Stimulated activated naive CD4-positive, alpha-beta T cell treated with Interleukin-2 at 50 U/mL for 16 hours (primary cell): ENCODE results near the gene GRID1.

Experiments used
- DNase-seq: peaks from one replicate; lab custom pipeline; 2025; lab: John Stamatoyannopoulos, UW

The GRID1 gene

DNA sequence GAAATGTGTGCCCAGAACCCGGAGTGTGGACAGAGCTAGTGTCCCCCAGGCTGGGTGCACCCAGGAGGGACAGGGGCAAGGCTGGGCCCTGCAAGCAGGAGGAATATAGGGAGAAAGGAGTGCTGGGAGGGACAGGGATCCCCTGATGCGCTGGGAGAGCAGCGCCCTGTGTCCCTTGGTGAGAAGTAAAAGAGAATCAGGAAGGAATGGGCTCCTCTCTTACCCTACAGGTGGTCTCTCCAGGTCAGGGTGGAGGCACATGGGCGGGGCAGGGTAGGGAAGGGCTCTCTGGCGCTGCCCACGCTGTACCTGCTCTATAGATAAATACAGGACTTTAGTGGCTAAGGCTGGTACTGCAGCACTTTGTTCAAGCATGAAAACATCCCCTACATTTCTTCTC is 753.8 kb downstream of the GRID1 start:
- no peak for DNase-seq

- peak; percentile 6 for DNase-seq
Measured at GRCh38 chr10:85612378-85612775, 754.2 kb downstream of the GRID1 start.

DNA sequence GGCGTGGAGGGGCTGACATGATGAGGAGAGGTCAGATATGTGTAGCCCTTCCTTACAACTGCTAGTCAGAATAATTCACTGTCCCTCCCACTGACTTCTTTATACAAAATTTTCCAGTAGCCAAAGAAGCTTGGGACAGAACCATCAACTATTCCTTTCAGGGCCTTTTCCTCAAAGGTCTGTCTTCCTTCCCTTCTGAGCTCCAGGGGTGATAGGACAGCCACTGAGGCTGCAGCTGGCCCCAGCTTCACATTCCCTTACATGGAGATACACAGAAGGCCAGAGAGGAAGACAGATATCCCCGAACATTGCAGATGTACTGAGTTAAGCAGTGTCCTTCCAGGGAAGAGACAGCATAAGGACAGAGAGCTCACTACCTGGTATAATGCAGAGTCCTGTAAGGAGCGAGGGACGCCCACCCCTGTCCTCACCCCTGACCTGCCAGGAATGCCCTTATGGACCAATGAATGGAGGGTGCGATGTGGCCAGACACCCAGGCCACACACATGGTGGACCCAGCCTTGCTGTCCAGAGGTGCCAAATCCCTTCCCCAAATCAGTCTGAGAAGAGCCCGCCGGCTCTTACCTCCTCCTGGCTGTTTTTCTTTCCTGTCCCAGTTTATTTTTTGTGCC is 754.7 kb downstream of the GRID1 start:
- no peak for DNase-seq

DNA sequence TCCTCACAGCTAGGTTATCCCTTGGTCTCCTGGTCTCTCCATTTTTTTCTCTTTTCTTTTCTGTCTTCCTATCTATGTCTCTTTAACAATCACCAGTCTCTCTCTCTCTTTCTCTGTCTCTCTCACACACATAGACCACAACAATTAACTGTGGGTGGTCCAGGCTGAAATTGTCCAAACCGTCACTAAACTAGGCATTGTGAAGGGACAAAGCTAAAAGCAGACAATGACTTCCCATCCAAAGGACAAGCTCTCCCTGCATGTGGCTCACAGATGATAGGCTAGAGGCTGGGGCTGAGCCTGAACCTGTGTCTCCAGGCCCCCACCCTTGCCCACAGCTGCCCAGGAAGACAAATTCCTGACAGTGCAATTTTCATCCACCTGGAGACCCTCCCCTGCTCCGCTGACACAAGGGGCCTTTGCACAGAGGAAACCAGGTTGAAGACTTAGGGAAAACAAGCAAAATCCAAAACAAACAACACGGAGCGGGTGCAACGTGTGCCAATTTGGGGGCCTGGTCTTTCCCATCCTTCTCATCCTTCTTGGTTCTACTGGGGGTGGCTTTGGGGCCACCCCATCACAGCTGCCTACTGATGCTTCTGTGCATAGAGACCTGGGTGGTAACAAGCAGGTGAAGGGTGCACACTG is 755.4 kb downstream of the GRID1 start:
- DNase-seq = no peak

DNA sequence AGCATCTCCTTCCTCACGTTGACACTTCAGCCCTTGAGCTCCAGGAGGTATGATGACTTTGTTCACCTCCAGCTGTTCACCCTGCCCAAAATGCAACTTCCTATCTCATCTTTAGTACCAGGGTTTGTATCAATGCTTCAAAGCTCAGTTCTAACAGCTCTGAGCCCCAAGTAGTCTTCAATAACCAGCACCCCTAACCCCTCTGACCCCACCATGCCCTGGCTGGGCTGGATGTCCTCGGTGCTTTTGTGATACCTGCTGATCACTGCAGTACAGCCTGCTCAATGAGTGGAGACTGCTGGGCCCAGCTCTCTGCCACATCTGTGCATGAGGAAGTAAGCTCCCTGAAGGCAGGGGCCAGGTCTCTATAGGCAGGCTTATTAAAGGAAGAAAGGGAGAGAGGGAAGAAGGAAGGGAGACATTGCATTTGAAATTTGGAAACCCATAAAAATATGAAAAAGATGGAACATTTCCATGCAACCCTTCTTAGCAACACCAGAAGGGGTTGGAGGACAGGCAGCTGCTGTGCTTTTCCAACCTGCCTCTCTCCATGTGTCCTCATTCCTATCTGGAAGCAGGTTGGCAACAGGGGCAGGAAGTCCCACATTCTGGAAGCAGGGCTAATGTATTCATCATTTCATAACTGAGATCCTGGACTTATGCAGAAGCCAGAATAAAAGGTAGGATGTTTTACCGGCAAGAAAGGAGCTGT is 756.1 kb downstream of the GRID1 start:
- DNase-seq = no peak

GRCh38 chr10:85609509-85609908 is 757.1 kb downstream of the GRID1 start:
- no peak for DNase-seq

GRCh38 chr10:85608706-85609105 is 757.9 kb downstream of the GRID1 start:
- DNase-seq = no peak

- DNase-seq = no peak
Measured at GRCh38 chr10:85607043-85607695, 759.4 kb downstream of the GRID1 start.

- no peak for DNase-seq
Measured at GRCh38 chr10:85606401-85606800, 760.2 kb downstream of the GRID1 start.

DNA sequence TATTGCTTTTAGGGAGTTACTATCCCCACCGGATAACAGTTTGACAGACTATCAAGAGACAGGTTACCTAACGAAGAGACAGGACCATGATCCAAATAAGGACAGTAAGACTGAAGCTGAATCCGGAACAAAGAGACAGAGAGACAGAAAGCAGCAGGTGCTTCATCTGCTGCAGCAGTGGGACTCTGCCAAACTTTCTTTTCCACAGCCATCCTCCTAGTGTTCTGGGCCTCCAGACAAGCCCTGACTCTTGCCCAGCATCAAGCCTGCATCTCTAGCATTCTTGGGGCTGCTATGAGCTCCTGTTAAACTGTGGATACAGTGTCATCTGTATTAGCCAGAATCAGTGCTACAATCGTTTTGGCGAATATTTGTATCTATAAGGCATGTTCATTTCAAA is 761.7 kb downstream of the GRID1 start:
- DNase-seq = no peak

DNA sequence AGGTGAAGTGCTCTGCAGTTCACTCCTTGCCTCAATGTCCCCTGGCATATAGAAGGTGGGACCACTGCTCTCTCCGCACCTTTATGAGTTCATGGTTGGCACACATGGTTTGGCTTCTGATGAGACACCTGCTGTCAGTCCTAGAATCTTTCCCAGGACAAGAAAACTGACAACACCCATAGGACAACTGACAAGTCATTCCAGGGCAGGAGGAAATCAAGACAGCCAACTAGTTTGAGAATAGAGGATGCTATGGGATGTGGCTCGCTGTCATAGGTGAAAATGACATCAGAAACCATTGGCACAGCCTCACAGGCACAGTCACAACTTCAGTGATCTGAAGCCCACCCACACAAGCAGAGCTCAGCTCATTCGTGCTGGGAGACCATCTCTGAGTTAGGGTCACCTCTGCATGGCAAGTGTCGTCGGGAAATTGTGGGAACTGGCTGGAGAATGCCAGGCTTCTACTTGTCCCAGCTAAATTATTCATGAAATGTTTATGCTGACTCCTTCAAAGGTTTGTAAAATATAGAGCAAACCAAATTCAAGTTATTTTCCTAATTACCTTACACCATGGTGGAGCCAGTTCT is 762.4 kb downstream of the GRID1 start:
- no peak for DNase-seq

DNA sequence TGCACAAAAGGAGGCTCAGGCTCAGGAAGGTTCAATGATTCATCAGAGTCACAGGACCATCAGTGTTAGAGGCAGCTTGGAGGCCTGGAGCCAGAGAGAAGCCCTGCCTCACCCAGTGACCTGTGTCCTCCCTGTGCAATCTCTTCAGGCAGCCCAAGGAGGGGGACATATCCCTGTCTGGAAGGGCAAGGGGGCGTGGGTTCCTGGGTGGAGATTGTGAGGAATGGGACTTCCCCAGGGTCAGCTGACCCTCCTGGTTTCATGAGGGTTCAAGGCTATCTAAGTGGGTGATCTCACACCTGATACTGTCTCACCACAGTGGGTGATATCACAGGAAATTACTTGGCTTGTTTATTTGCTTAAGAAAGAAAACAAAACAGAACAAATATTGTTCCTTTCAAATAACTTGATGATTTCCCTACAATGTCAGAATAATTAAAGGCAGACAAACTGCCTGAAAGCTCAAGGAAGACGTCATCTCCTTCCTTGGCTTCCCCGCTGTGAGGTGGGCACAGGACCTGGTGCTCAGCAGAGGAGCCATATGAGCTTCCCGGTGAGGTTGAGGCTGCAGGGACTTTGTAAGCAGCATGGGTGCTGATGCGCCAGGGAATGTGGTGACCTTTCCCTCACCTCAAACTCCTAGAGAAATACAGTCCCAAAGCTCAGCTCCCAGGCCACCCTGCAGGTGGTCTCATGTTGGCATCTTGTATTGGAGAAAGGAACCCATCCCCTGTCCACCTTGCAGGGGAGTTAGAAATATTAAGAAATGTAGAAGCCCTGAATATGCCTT is 763.2 kb downstream of the GRID1 start:
- DNase-seq = no peak

DNA sequence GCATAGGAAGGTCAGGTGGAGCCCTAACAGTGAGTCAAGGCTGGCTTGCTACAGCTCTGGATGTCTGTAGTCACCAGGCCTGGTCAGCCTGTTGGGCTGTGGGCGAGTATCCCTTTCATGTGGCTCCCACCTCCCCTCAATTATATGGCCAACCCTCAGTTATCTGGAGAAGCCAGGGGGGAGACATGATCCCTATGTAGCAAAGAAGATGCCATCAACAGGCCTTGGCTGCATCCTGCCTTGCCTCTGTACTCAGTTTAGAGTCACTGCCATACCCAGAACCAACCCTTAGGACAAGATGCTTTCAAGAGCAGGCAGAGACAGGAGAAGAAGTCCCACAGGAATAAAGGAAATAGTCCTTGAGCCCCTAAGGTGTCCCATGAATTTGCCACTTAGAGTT is 763.9 kb downstream of the GRID1 start:
- DNase-seq = no peak

DNA sequence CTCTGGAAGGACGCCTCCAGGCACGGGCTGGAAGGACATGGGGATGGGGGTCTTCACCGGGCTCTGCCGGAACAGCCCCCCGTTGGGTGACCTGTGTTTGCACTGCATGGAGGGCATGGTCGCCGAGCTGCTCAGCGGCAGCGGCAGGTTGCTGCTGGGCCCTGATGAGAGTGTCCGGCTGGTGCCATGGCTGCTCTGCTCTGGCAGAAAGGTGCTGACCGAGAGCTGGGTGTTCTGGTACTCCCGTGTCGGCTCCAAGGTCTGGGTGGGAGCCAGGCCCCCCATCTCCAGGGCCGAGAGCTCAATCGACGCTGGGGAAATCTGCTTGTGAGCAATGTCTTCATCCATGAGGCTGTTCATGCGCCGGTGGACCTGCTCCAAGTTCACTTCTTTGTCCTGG is 764.3 kb downstream of the GRID1 start:
- DNase-seq = no peak

- no peak for DNase-seq
Measured at GRCh38 chr10:85601526-85601925, 765.1 kb downstream of the GRID1 start.

DNA sequence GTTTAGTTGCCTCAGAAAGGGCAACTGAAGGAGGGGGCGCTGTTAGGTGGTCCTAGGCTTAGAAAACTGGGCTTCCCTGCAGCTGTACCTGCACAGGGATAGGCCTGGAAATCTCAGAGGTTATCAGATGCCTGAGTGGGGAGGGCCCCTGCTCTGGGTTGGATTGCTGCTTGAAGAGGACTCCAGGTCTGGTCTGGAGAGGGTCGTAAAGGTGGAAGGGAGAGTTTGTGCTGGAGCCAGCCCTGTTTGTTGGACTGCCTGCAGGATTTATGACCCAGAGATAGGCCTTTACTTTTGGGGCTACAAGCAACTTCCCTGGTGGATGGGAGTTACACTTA is 765.9 kb downstream of the GRID1 start:
- no peak for DNase-seq

DNA sequence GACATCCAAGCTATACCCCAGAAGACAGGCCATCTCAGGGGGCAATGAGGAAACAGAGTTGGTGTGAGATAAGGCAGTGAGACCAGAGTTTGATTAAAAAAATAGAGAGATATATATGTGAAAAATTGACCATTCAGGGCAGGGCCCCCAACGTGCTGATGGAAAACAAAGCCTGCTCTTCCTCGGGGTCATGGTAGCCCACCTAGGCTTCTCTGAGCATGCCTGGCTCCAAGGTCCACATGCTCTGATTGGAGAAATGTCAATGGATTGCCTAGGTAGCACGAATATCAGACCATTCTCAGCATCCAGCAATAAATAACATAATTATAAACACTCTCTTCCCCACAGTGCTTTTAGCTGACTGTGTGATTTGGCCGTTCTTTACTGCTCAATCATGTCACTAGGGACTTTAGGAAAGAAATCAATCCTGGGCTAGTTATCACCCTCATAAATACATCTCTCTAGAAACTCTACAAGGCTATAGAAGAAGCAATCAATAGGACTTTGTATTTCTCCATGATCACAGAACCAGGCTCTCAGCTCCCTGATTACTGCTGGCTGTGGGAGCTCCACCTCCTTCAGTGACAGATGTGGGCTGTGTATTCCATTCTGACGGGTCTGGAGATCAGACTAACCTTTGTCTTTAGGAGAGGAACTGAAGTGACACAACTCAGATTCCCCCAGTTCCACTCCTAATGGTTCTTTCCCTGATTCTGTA is 766.4 kb downstream of the GRID1 start:
- DNase-seq = no peak

- no peak for DNase-seq
Measured at GRCh38 chr10:85599081-85599480, 767.5 kb downstream of the GRID1 start.

DNA sequence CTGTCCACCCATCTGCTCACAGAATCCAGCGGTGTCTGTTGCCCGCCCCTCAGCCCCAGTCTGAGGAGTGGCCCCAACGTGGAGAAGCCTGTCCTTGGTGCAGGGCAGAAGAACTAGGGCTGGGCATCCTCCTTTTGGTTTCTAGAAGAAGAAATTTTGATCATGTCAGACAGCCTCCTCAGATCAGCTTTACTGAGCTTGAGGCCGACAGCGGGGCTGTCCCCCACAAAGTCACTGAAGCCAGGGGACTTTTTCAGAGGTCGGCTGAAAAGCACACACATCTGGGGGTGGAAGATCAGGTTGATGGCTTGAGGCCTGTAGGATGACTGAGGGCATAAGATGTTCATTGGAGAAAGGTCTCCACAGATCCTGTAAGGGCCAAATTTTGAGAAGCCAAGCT is 767.9 kb downstream of the GRID1 start:
- DNase-seq = no peak

DNA sequence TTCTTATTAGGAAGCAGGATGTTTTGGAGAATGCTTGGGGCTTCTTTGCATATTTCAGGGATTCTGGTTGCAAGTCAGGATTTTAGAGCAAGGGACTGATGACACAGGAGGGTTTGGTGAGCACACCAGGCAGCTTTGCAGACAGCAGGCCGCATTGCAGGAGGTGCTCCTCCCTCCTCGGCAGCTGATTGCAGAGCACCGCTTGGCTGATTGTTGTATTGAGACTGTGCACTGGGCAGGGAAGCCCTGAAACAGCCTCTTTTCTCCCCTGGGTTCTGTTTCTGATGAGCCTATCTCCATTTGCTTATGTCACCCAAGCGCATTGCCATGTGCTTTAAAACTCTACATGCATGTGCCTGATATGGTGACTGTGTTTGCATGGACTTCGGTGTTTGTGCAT is 769.6 kb downstream of the GRID1 start:
- DNase-seq = no peak

- DNase-seq = no peak
Measured at GRCh38 chr10:85596389-85596788, 770.2 kb downstream of the GRID1 start.
